T-cell (primary cell): ENCODE data around the gene KIAA1671. TPM values are rescaled to one million over a fixed set of nuclear protein-coding genes. Genes with fewer than 3 reads are reported as not detected.

Source experiments
- ATAC-seq, 4 experiments: fragments of 200-7000 bp in 3 of 4; fragments of 150-1000 bp in 1 of 4; cut with Tn5 transposase; replicated peaks in 1 of 4; 1 replicate in 3 of 4; 2 replicates in 1 of 4; pipeline ENCODE4 v1.10.0; 2021; ENCODE audit warnings: moderate library complexity in 3 of 4, mild to moderate bottlenecking in 2 of 4, moderate number of reproducible peaks in 1 of 4
- CTCF ChIA-PET, 2 donors: fragments of 300-600 bp; sonication (Branson Sonifier 250); formaldehyde crosslinking; loops; one replicate each; lab custom pipeline; 2022; ENCODE audit warnings: antibody characterized with exemption in 2 of 2; lab: Charles Lee
- POLR2A ChIA-PET, 2 donors: fragments of 300-600 bp; sonication (Branson Sonifier 250); formaldehyde crosslinking; loops; one replicate each; lab custom pipeline; 2022; ENCODE audit warnings: antibody characterized with exemption in 2 of 2; lab: Charles Lee
- DNase-seq, 35 experiments: peaks; one replicate each; pipeline versions ENCODE4 v3.0.0 to v3.0.0-alpha.2; 2013 to 2023
- H3K27ac ChIP-seq: one replicate; pipeline ENCODE4 v1.5.1; 2013; ENCODE audit warnings: low read length
- H3K27me3 ChIP-seq, 2 experiments: replicated peaks in 1 of 2; 1 replicate in 1 of 2; 2 replicates in 1 of 2; pipeline versions ENCODE4 v1.6.1 to v1.7.0; 2013; ENCODE audit warnings: low read length in 1 of 2, mixed read lengths in 1 of 2; ENCODE audit not compliant: control insufficient read depth in 2 of 2, insufficient read depth in 2 of 2; ENCODE audit errors: extremely low read depth in 1 of 2
- H3K36me3 ChIP-seq, 2 donors: 1 replicate in 1 of 2; 2 replicates in 1 of 2; pipeline versions ENCODE4 v1.6.1 to v1.7.0; 2013; ENCODE audit warnings: low read length in 1 of 2; ENCODE audit not compliant: control insufficient read depth in 2 of 2, insufficient read depth in 1 of 2; ENCODE audit errors: extremely low read depth in 1 of 2
- H3K4me1 ChIP-seq, 2 experiments: 1 replicate in 1 of 2; 2 replicates in 1 of 2; pipeline versions ENCODE4 v1.6.1 to v1.7.0; 2013; ENCODE audit warnings: low read length in 2 of 2, mixed read lengths in 1 of 2; ENCODE audit not compliant: insufficient read depth in 2 of 2, control insufficient read depth in 1 of 2; ENCODE audit errors: extremely low read depth in 1 of 2
- H3K4me3 ChIP-seq, 2 donors: 1 replicate in 1 of 2; 2 replicates in 1 of 2; pipeline versions ENCODE4 v1.5.1 to v1.7.0; 2013; ENCODE audit warnings: mild to moderate bottlenecking in 2 of 2, low read length in 1 of 2, moderate library complexity in 1 of 2; ENCODE audit not compliant: control insufficient read depth in 1 of 2; ENCODE audit errors: extremely low read depth in 1 of 2
- H3K9me3 ChIP-seq: 2 replicates; pipeline ENCODE4 v1.7.0; 2013
- H3K27ac Mint-ChIP-seq, 2 donors: one replicate each; pipeline ENCODE4 v1.8.0; 2020 to 2021; ENCODE audit warnings: mild to moderate bottlenecking in 2 of 2, mixed read lengths in 2 of 2
- H3K27me3 Mint-ChIP-seq, 2 donors: one replicate each; pipeline ENCODE4 v1.8.0; 2021 to 2022; ENCODE audit warnings: mixed read lengths in 2 of 2
- H3K36me3 Mint-ChIP-seq: one replicate; pipeline ENCODE4 v1.8.0; 2021; ENCODE audit warnings: mixed read lengths
- H3K4me1 Mint-ChIP-seq, 3 donors: one replicate each; pipeline ENCODE4 v1.8.0; 2020 to 2022; ENCODE audit warnings: mixed read lengths in 3 of 3, mild to moderate bottlenecking in 1 of 3
- H3K4me3 Mint-ChIP-seq, 3 donors: one replicate each; pipeline ENCODE4 v1.8.0; 2020 to 2022; ENCODE audit warnings: mild to moderate bottlenecking in 3 of 3, mixed read lengths in 3 of 3, moderate library complexity in 3 of 3
- H3K9me3 Mint-ChIP-seq, 3 donors: one replicate each; pipeline ENCODE4 v1.8.0; 2020 to 2022; ENCODE audit warnings: mixed read lengths in 3 of 3
- WGBS: methylation state at CpG from one replicate; pipeline ENCODE4 v1.1.5; 2013; ENCODE audit warnings: missing lambda C conversion rate; ENCODE audit not compliant: insufficient coverage; 5-methylcytosine and 5-hydroxymethylcytosine counted together
- total RNA-seq, 35 experiments: library from RNA in 6 of 35; stranded (reverse) in 6 of 35; fragments of 120-200 nt in 1 of 35; gene quantifications; one replicate each; pipeline versions ENCODE4 v1.2.1 to v1.2.4 and lab custom pipeline; 2013 to 2026

Gene KIAA1671
- total RNA-seq, 5 donors from 2014 or later (not counting 1 experiment from before 2014, with no cell fraction given) = 5.1 to 20.3 (median 9.0) TPM

DNA sequence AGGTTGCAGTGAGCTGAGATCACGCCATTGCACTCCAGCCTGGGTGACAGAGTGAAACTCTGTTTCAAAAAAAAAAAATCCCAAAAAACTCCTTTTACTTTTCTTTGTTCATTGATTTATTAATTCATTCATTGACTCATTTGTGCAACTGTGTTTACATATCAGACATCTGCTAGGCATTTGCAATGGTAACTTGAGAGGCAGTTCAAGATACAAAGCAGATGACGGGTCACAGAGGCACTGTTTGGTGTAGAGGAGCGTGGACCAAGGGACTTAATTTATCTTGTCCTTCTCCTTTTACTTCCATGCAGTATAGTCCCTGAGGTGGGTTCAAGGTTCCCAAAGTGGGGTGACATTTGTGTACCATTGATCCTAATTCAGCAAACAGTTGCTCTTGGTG, 71.4 kb downstream of the KIAA1671 start:
- H3K36me3 ChIP-seq = no peaks in the 10 kb centered on the region
- H3K27me3 Mint-ChIP-seq = peaks cover 14% of the 10 kb centered on the region in 2 donors
- H3K9me3 ChIP-seq = no peaks in the 10 kb centered on the region
- peaks cover 0 to 14% (median 4%) of the 10 kb centered on the region in 3 donors for H3K4me1 Mint-ChIP-seq
- no peaks in the 10 kb centered on the region for H3K36me3 Mint-ChIP-seq
- no peaks in the 10 kb centered on the region for H3K9me3 Mint-ChIP-seq
- CTCF ChIA-PET = no interaction called here
- ATAC-seq (no peak), DNase-seq (no peak)
- no peaks in the 10 kb centered on the region for H3K27me3 ChIP-seq
- H3K4me1 ChIP-seq = peaks cover 0 to 5% of the 10 kb centered on the region in 2 experiments
- no CpG with 5 or more reads among the region's 3 CpGs for WGBS
- POLR2A ChIA-PET = no interaction called here
- no peak overlapping the region for H3K27ac ChIP-seq
- no peak overlapping the region for H3K4me3 ChIP-seq
- no peak overlapping the region for H3K4me3 Mint-ChIP-seq
- no peak overlapping the region for H3K27ac Mint-ChIP-seq

- H3K9me3 ChIP-seq = no peaks in the 10 kb centered on the region
- ChIA-PET CTCF (no interaction called here), POLR2A (no interaction called here)
- H3K27ac Mint-ChIP-seq = no peak overlapping the region
- H3K9me3 Mint-ChIP-seq = no peaks in the 10 kb centered on the region
- no peaks in the 10 kb centered on the region for H3K27me3 ChIP-seq
- H3K36me3 Mint-ChIP-seq = no peaks in the 10 kb centered on the region
- 56% methylated on average over 3 of the region's 3 CpGs for WGBS
- no peak for DNase-seq
- no peak overlapping the region for H3K4me3 ChIP-seq
- peaks cover 0 to 14% (median 4%) of the 10 kb centered on the region in 3 donors for H3K4me1 Mint-ChIP-seq
- no peaks in the 10 kb centered on the region for H3K36me3 ChIP-seq
- peaks cover 10 to 12% of the 10 kb centered on the region in 2 donors for H3K27me3 Mint-ChIP-seq
- ATAC-seq = no peak
- H3K4me3 Mint-ChIP-seq = no peak overlapping the region
- H3K4me1 ChIP-seq = peaks cover 0 to 5% of the 10 kb centered on the region in 2 experiments
- H3K27ac ChIP-seq = no peak overlapping the region
Observed at GRCh38 chr22:25024895-25025294, 72.4 kb downstream of the KIAA1671 start.

DNA sequence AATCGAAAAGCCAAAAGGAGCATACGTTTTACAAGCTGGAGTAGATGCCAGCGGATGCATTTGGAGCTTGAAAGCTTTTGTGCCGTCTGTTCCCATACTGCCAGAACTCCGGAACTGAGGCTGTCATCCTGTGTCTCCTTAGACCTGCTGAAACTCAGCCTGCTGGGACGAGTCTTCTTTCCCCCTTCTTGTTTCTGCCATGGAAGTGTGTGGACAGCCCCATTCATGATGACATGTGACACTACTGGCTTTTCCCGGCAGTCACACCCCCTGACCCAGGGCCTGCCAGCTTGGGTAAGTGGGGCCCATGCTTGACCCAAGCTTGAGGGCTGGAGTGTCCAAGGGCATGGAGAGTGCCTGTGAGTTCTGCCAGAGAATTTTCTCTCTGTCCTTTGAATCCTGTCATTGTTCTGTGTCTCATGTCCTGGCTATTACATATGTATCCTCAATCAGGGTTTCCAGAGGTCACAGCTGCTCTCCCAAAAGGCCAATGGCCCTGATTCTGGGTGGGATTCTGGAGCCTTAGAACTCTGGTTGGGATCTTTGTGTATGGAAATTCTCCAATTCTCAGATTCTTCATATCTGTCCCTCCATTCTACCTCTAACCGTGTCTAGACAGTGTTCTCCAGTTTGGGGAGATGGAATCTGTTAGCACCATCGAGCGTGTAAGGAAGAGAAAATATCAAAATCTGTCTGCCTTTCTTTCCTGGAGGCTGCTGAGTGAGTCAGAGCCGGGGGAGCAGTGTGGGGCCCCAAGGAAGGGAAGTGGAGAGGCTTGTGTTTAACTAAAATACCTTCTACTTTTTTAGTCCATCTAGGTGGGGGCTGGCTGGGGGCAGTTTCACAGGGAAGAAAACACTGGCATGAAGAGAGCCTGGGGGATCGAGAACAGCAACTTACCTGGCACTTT, 73.2 kb downstream of the KIAA1671 start:
- no peak for ATAC-seq
- Mint-ChIP-seq H3K4me1 (peaks cover 0 to 14% (median 4%) of the 10 kb centered on the region in 3 donors), H3K36me3 (no peaks in the 10 kb centered on the region), H3K27ac (peak overlapping the region in 1 of 2 donors; percentile 44), H3K9me3 (no peaks in the 10 kb centered on the region), H3K4me3 (no peak overlapping the region), H3K27me3 (peaks cover 4 to 6% of the 10 kb centered on the region in 2 donors)
- H3K4me1 ChIP-seq = peaks cover 0 to 5% of the 10 kb centered on the region in 2 experiments
- no peaks in the 10 kb centered on the region for H3K36me3 ChIP-seq
- H3K27me3 ChIP-seq = no peaks in the 10 kb centered on the region
- 92% methylated on average over 4 of the region's 12 CpGs for WGBS
- H3K4me3 ChIP-seq = no peak overlapping the region
- no peak overlapping the region for H3K27ac ChIP-seq
- ChIA-PET CTCF (no interaction called here), POLR2A (no interaction called here)
- H3K9me3 ChIP-seq = no peaks in the 10 kb centered on the region
- no peak for DNase-seq

DNA sequence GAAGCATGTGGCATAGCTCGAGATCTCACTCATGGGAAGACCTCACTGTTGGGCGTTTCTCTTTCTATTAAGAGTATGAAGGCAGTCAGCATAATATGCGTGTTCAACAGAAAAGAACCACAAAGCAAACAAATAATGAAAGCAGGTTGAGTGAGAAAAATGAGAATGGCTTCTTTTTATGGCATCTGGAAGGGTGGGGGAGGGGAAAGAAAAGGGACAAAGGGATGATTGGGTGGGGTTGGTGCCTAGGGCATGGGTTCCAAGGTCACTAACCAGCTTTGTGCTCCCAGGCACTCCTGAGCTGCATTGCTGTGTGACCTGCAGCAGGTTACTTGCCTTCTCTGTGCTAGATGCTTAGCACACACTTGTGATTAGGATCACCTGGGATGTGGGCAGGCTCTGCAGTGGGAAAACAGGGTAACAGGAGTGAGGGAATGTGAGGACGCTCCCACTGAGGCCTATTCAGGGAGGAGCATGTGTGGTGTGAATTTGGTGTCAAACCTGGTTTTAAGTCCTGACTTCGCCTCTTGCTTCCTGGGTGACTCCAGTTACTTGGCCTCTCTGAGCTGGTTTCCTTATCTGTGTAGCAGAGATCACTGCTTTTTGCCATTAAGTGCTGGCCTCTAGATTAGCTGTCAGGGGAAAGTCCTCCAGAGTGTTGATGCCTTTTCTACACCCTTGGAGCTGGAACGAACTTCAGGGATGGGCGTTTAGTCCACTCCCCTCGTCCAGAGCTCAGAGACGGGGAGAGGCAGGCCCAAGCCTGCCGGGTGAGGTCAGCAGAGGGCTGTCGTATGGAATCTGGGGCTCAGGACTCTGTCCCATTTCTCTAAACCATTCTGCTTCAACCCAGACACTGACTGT, 74.8 kb downstream of the KIAA1671 start:
- H3K36me3 ChIP-seq = no peaks in the 10 kb centered on the region
- H3K4me3 Mint-ChIP-seq = no peak overlapping the region
- H3K27ac Mint-ChIP-seq = no peak overlapping the region
- no peaks in the 10 kb centered on the region for H3K27me3 ChIP-seq
- peaks cover 0 to 5% of the 10 kb centered on the region in 2 experiments for H3K4me1 ChIP-seq
- H3K4me1 Mint-ChIP-seq = peaks cover 0 to 14% (median 4%) of the 10 kb centered on the region in 3 donors
- no peak overlapping the region for H3K4me3 ChIP-seq
- no peaks in the 10 kb centered on the region for H3K9me3 Mint-ChIP-seq
- ATAC-seq (no peak), DNase-seq (no peak)
- 73% methylated on average over 6 of the region's 11 CpGs for WGBS
- H3K27ac ChIP-seq = no peak overlapping the region
- POLR2A ChIA-PET = no interaction called here
- H3K27me3 Mint-ChIP-seq = peaks cover 3% of the 10 kb centered on the region in 2 donors
- H3K9me3 ChIP-seq = no peaks in the 10 kb centered on the region
- H3K36me3 Mint-ChIP-seq = no peaks in the 10 kb centered on the region
- CTCF ChIA-PET = no interaction called here

- peaks cover 0 to 14% (median 4%) of the 10 kb centered on the region in 3 donors for H3K4me1 Mint-ChIP-seq
- CTCF ChIA-PET = no interaction called here
- H3K4me3 ChIP-seq = no peak overlapping the region
- ATAC-seq = no peak
- 94% methylated on average over 32 of the region's 45 CpGs for WGBS
- H3K27me3 Mint-ChIP-seq = peaks cover 0 to 3% of the 10 kb centered on the region in 2 donors
- peaks cover 0 to 5% of the 10 kb centered on the region in 2 experiments for H3K4me1 ChIP-seq
- no peaks in the 10 kb centered on the region for H3K27me3 ChIP-seq
- H3K4me3 Mint-ChIP-seq = no peak overlapping the region
- H3K36me3 Mint-ChIP-seq = no peaks in the 10 kb centered on the region
- H3K27ac ChIP-seq = no peak overlapping the region
- no peaks in the 10 kb centered on the region for H3K9me3 ChIP-seq
- no peak overlapping the region for H3K27ac Mint-ChIP-seq
- no peaks in the 10 kb centered on the region for H3K9me3 Mint-ChIP-seq
- H3K36me3 ChIP-seq = no peaks in the 10 kb centered on the region
- peak in 1 of 35 experiments; percentile 21 for DNase-seq
- POLR2A ChIA-PET = no interaction called here
Observed at GRCh38 chr22:25027959-25028840, 75.7 kb downstream of the KIAA1671 start.

DNA sequence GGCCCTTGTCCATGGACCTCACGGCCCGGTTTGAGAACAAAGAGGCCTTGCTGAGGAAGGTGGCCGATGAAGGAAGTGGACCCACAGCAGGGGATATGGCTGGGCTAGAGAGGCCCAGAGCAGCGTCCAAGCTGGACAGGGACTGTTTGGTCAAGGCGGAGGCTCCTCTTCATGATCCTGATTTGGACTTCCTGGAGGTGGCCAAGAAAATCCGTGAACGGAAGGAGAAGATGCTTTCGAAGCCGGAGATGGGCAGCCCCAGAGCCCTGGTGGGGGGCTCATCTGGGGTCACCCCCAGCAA, 76.3 kb downstream of the KIAA1671 start:
- peaks cover 0 to 5% of the 10 kb centered on the region in 2 experiments for H3K4me1 ChIP-seq
- no peak overlapping the region for H3K27ac Mint-ChIP-seq
- H3K27me3 ChIP-seq = no peaks in the 10 kb centered on the region
- DNase-seq (no peak), ATAC-seq (no peak)
- H3K9me3 Mint-ChIP-seq = no peaks in the 10 kb centered on the region
- peaks cover 0 to 14% (median 4%) of the 10 kb centered on the region in 3 donors for H3K4me1 Mint-ChIP-seq
- no peaks in the 10 kb centered on the region for H3K36me3 ChIP-seq
- WGBS = 95% methylated on average over 9 of the region's 9 CpGs
- no peak overlapping the region for H3K4me3 Mint-ChIP-seq
- H3K9me3 ChIP-seq = no peaks in the 10 kb centered on the region
- H3K27ac ChIP-seq = no peak overlapping the region
- no peak overlapping the region for H3K4me3 ChIP-seq
- no peaks in the 10 kb centered on the region for H3K36me3 Mint-ChIP-seq
- CTCF ChIA-PET = no interaction called here
- H3K27me3 Mint-ChIP-seq = peaks cover 0 to 3% of the 10 kb centered on the region in 2 donors
- POLR2A ChIA-PET = no interaction called here
